Keratinocyte (primary cell): ENCODE data around the gene ENOSF1. TPM values are rescaled to one million over a fixed set of nuclear protein-coding genes. Genes with fewer than 3 reads are reported as not detected.
"Not testable (repeated sequence)": the region's sequence is repeated elsewhere in the genome, so short reads cannot be mapped to it uniquely, and the experiment has no call there.

ENCODE experiments used
- DNase-seq: peaks from one replicate; pipeline ENCODE4 v3.0.0-alpha.2; 2011; ENCODE audit warnings: low read depth, missing footprints, low spot score
- FAIRE-seq: peaks from 2 replicates; lab custom pipeline; 2011; peaks lifted over from hg19 to GRCh38; lab: Jason Lieb, UNC
- H2AFZ ChIP-seq: 2 replicates; pipeline ENCODE4 v1.6.0; 2012; ENCODE audit warnings: low read length, control low read depth, inconsistent platforms; ENCODE audit not compliant: control insufficient read depth
- H3K27ac ChIP-seq: 2 replicates; pipeline ENCODE4 v1.5.1; 2011; ENCODE audit warnings: low read length; ENCODE audit not compliant: control insufficient read depth, insufficient read depth
- H3K27me3 ChIP-seq: 3 replicates; pipeline ENCODE4 v1.6.0; 2011; ENCODE audit warnings: low read length; ENCODE audit not compliant: control insufficient read depth, insufficient read depth; ENCODE audit errors: extremely low read depth
- H3K36me3 ChIP-seq, 2 experiments: 2 replicates in 1 of 2; 3 replicates in 1 of 2; pipeline ENCODE4 v1.5.1; 2011; ENCODE audit warnings: low read length in 2 of 2, mild to moderate bottlenecking in 1 of 2; ENCODE audit not compliant: control insufficient read depth in 2 of 2, insufficient read depth in 2 of 2; ENCODE audit errors: extremely low read depth in 1 of 2
- H3K4me1 ChIP-seq: 3 replicates; pipeline ENCODE4 v1.5.1; 2011; ENCODE audit warnings: low read length; ENCODE audit not compliant: control insufficient read depth, insufficient read depth; ENCODE audit errors: extremely low read depth
- H3K4me2 ChIP-seq: 3 replicates; pipeline ENCODE4 v1.6.0; 2011; ENCODE audit warnings: low read depth, low read length; ENCODE audit not compliant: control insufficient read depth, insufficient read depth; ENCODE audit errors: extremely low read depth
- H3K4me3 ChIP-seq, 3 experiments: fragments of 200-600 bp in 1 of 3; sonication (generic) in 1 of 3; 2 replicates in 2 of 3; 3 replicates in 1 of 3; pipeline ENCODE4 v1.5.1; 2011 to 2016; ENCODE audit warnings: low read length in 3 of 3, mild to moderate bottlenecking in 3 of 3, control low read depth in 2 of 3, inconsistent platforms in 1 of 3, low read depth in 1 of 3, mixed read lengths in 1 of 3, mixed run types in 1 of 3, moderate library complexity in 1 of 3; ENCODE audit not compliant: control insufficient read depth in 2 of 3, insufficient read depth in 2 of 3; ENCODE audit errors: extremely low read depth in 1 of 3
- H3K79me2 ChIP-seq: 2 replicates; pipeline ENCODE4 v1.6.0; 2012; ENCODE audit warnings: low read length; ENCODE audit not compliant: control insufficient read depth, insufficient read depth
- H3K9ac ChIP-seq: 3 replicates; pipeline ENCODE4 v1.6.0; 2011; ENCODE audit warnings: low read length; ENCODE audit not compliant: control insufficient read depth, insufficient read depth; ENCODE audit errors: extremely low read depth
- H3K9me1 ChIP-seq: 3 replicates; pipeline ENCODE4 v1.6.0; 2011; ENCODE audit warnings: low read length; ENCODE audit not compliant: control insufficient read depth, insufficient read depth; ENCODE audit errors: extremely low read depth
- H3K9me3 ChIP-seq: 2 replicates; pipeline ENCODE4 v1.5.1; 2012; ENCODE audit warnings: low read depth, low read length; ENCODE audit not compliant: control insufficient read depth
- H4K20me1 ChIP-seq: 3 replicates; pipeline ENCODE4 v1.6.0; 2011; ENCODE audit warnings: low read length; ENCODE audit not compliant: control insufficient read depth, insufficient read depth; ENCODE audit errors: extremely low read depth
- EZH2 ChIP-seq: IDR thresholded peaks from one replicate; pipeline ENCODE4 v1.6.1; 2012; ENCODE audit warnings: inconsistent platforms, mild to moderate bottlenecking, low read length, moderate library complexity
- dilution Hi-C: fragments of 300-500 bp; cut with MboI; formaldehyde crosslinking; loops from one replicate; pipeline ENCODE4 v1.7.0; 2020; ENCODE audit warnings: low sequenced_read_pairs; ENCODE audit not compliant: extremely low pct_ligation_motif_present
- polyA plus RNA-seq, 5 experiments: library from polyadenylated mRNA; depleted of rRNA in 3 of 5; stranded (reverse) in 3 of 5; stranded (forward) in 1 of 5; unstranded in 1 of 5; fragments of >200 nt; gene quantifications; 1 replicate in 1 of 5; 2 replicates in 3 of 5; 3 replicates in 1 of 5; pipeline versions ENCODE4 v1.2.1 to v1.2.3, GENCODE V29; 2011 to 2012; ENCODE audit warnings: missing spikeins in 2 of 5, low read depth in 1 of 5, low replicate concordance in 1 of 5
- TF ChIP-seq, protein P1 (sequence below), 3 experiments: IDR thresholded peaks in 1 of 3; conservative IDR thresholded peaks in 1 of 3; optimal IDR thresholded peaks in 1 of 3; 2 replicates in 2 of 3; 3 replicates in 1 of 3; pipeline versions ENCODE3 to v1.5.1; 2011; ENCODE audit warnings: low read length in 3 of 3, mild to moderate bottlenecking in 3 of 3, moderate library complexity in 2 of 3, control low read depth in 1 of 3, inconsistent platforms in 1 of 3; ENCODE audit not compliant: insufficient read depth in 2 of 3; ENCODE audit errors: extremely low read depth in 1 of 3

The ENOSF1 gene
- polyA plus RNA-seq, 1 donor (not counting 4 experiments of a cell fraction or from before 2014, with no cell fraction given): 27.6 TPM

DNA sequence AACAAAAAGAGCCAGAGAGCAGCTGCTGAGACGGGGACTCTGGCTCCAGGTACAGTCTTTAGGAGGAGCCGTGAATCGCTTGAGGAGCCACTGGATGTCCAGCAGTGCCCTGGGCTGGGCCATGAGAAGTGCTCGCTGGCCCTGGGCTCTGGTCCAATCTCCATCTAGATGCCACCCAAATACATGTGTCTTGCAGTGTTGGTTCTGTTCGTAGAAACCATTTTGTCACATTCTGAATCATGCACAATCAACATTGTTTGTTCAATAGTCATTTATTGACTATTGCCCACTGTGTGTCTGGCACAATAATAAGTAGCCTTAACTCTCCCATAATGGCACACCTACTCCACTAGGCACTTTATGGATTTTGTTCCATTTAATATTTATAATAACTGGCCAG is 28.9 kb downstream of the ENOSF1 start:
- Histone ChIP-seq H3K9me3 (no peaks in the 10 kb centered on the region), H3K27me3 (no peaks in the 10 kb centered on the region), H3K27ac (no peak overlapping the region), H3K9me1 (no peaks in the 10 kb centered on the region), H4K20me1 (no peaks in the 10 kb centered on the region), H3K9ac (no peak overlapping the region), H3K4me3 (no peak overlapping the region), H3K79me2 (no peaks in the 10 kb centered on the region), H3K36me3 (peaks cover 17 to 34% of the 10 kb centered on the region in 2 experiments), H3K4me2 (no peak overlapping the region), H3K4me1 (no peaks in the 10 kb centered on the region), H2AFZ (no peak overlapping the region)
- FAIRE-seq (no peak), DNase-seq (no peak)
- no peak for TF ChIP-seq EZH2
- TF ChIP-seq, protein P1, sequence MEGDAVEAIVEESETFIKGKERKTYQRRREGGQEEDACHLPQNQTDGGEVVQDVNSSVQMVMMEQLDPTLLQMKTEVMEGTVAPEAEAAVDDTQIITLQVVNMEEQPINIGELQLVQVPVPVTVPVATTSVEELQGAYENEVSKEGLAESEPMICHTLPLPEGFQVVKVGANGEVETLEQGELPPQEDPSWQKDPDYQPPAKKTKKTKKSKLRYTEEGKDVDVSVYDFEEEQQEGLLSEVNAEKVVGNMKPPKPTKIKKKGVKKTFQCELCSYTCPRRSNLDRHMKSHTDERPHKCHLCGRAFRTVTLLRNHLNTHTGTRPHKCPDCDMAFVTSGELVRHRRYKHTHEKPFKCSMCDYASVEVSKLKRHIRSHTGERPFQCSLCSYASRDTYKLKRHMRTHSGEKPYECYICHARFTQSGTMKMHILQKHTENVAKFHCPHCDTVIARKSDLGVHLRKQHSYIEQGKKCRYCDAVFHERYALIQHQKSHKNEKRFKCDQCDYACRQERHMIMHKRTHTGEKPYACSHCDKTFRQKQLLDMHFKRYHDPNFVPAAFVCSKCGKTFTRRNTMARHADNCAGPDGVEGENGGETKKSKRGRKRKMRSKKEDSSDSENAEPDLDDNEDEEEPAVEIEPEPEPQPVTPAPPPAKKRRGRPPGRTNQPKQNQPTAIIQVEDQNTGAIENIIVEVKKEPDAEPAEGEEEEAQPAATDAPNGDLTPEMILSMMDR (optimal IDR thresholded peaks at IDR 0.05 in 1 of 3, IDR thresholded peaks at IDR 0.05 in 1 of 3, conservative IDR thresholded peaks at IDR 0.05 in 1 of 3; ENCODE audit: extremely low read depth in 1 of 3, insufficient read depth in 2 of 3, low read length in 3 of 3): no peak
- dilution Hi-C loops: no loop called here

DNA sequence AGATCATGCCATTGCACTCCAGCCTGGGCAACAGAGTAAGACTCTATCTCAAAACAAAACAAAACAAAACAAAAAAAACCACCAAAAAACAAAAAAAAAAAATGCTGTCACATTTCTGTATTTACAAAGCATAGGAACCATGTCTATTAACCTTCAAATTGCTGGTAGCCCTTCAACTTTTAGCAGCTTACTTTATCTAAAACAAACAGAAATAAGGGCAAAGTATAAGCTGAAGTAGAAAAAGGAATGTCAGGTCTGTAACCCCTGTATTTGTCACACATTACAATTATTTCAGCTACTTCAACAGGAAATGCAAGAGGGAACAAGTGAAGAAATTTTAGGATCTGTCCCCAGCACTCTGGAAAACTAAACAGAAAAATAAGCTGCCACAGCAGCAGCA is 29.6 kb downstream of the ENOSF1 start:
- dilution Hi-C loops: no loop called here
- no peaks in the 10 kb centered on the region for H3K9me3 ChIP-seq
- no peak overlapping the region for H3K27ac ChIP-seq
- H3K9ac ChIP-seq: no peak overlapping the region
- H2AFZ ChIP-seq: no peak overlapping the region
- H3K36me3 ChIP-seq: peaks cover 19 to 38% of the 10 kb centered on the region in 2 experiments
- H3K4me2 ChIP-seq: no peak overlapping the region
- H3K27me3 ChIP-seq: no peaks in the 10 kb centered on the region
- FAIRE-seq (no peak), DNase-seq (no peak)
- H3K4me1 ChIP-seq: no peaks in the 10 kb centered on the region
- TF ChIP-seq, protein P1 (optimal IDR thresholded peaks at IDR 0.05 in 1 of 3, IDR thresholded peaks at IDR 0.05 in 1 of 3, conservative IDR thresholded peaks at IDR 0.05 in 1 of 3; ENCODE audit: extremely low read depth in 1 of 3, insufficient read depth in 2 of 3, low read length in 3 of 3): no peak
- no peak for TF ChIP-seq EZH2
- no peaks in the 10 kb centered on the region for H4K20me1 ChIP-seq
- no peaks in the 10 kb centered on the region for H3K9me1 ChIP-seq
- H3K79me2 ChIP-seq: no peaks in the 10 kb centered on the region
- no peak overlapping the region for H3K4me3 ChIP-seq

DNA sequence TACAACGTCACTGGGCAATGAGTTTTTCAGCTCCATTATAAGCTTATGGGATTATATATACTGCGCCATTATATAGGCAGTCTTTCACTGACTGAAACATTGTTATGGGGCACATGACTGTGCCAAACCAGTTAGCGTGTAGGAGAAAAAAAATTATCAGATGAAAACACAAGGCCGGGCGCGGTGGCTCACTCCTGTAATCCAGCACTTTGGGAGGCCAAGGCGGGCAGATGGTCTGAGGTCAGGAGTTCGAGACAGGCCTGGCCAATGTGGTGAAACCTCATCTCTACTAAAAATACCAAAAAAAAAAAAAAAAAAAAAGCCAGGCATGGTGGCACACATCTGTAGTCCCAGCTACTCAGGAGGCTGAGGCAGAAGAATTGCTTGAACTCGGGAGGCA is 30.0 kb downstream of the ENOSF1 start:
- H3K9me3 ChIP-seq, H3K79me2 ChIP-seq, DNase-seq, H3K27me3 ChIP-seq, H3K27ac ChIP-seq, FAIRE-seq, H2AFZ ChIP-seq, H4K20me1 ChIP-seq, H3K9ac ChIP-seq, H3K9me1 ChIP-seq, dilution Hi-C loops, H3K4me3 ChIP-seq, H3K4me1 ChIP-seq, H3K4me2 ChIP-seq: not testable (repeated sequence)
- peaks cover 22 to 41% of the 10 kb centered on the region in 2 experiments for H3K36me3 ChIP-seq
